SK-N-SH treated with all-trans-retinoic acid at 6 μM for 48 hours (cell line): ENCODE results near the gene ACP2.

Source experiments
- ARNTL ChIP-seq: fragments of 450-650 bp; formaldehyde crosslinking; IDR thresholded peaks from 2 replicates; pipeline ENCODE4 v1.5.0; 2020; ENCODE audit warnings: low read depth, mild to moderate bottlenecking, moderate library complexity, borderline replicate concordance
- CREB5 ChIP-seq: fragments of 250-450 bp; sonication (Bioruptor Pico); IDR thresholded peaks from 2 replicates; pipeline ENCODE4 v1.5.1; 2020; ENCODE audit warnings: low read depth, mild to moderate bottlenecking, moderate library complexity
- ESRRG ChIP-seq: fragments of 250-450 bp; sonication (Bioruptor Pico); IDR thresholded peaks from 2 replicates; pipeline ENCODE4 v1.6.1; 2021; ENCODE audit warnings: mild to moderate bottlenecking
- OSR1 ChIP-seq: fragments of 250-450 bp; sonication (Bioruptor Pico); IDR thresholded peaks from 2 replicates; pipeline ENCODE4 v1.8.0; 2022; ENCODE audit warnings: moderate library complexity, mild to moderate bottlenecking, inconsistent platforms
- PATZ1 ChIP-seq: fragments of 250-450 bp; sonication (Bioruptor Pico); IDR thresholded peaks from 2 replicates; pipeline ENCODE4 v1.8.0; 2020; ENCODE audit warnings: mild to moderate bottlenecking, moderate library complexity, borderline replicate concordance
- RARB ChIP-seq: fragments of 250-450 bp; sonication (Bioruptor Pico); IDR thresholded peaks from 2 replicates; pipeline ENCODE4 v1.8.0; 2021; ENCODE audit warnings: mild to moderate bottlenecking, moderate library complexity
- SNAI2 ChIP-seq: fragments of 250-450 bp; sonication (Bioruptor Pico); IDR thresholded peaks from 2 replicates; pipeline ENCODE4 v1.5.0; 2020; ENCODE audit warnings: mild to moderate bottlenecking, moderate library complexity
- ZFP3 ChIP-seq: fragments of 250-450 bp; sonication (Bioruptor Pico); IDR thresholded peaks from 2 replicates; pipeline ENCODE4 v1.5.0; 2020; ENCODE audit warnings: mild to moderate bottlenecking, moderate library complexity
- ZNF565 ChIP-seq: fragments of 450-650 bp; formaldehyde crosslinking; conservative IDR thresholded peaks from 2 replicates; pipeline ENCODE4 v1.5.0; 2020; ENCODE audit warnings: low read depth, mild to moderate bottlenecking, moderate library complexity

GRCh38 chr11:47278769-47279168 lies 30.2 kb upstream of the ACP2 start:
- TF ChIP-seq ARNTL (CRISPR knock-in tag) (no peak), OSR1 (no peak), CREB5 (no peak), ZNF565 (CRISPR knock-in tag) (no peak), ESRRG (CRISPR knock-in tag) (no peak), SNAI2 (CRISPR knock-in tag) (no peak), PATZ1 (CRISPR knock-in tag) (no peak), RARB (CRISPR knock-in tag) (no peak), ZFP3 (CRISPR knock-in tag) (no peak)
